Measurements from ENCODE around the gene H3-3A.

Gene H3-3A

GRCh38 chr1:226111098-226111882 is 48.8 kb downstream of the H3-3A start:
- TF ChIP-seq TAF1 (IDR thresholded peaks at IDR 0.05; ENCODE audit: borderline replicate concordance, insufficient read depth, low read length) (no peak), SIN3A (IDR thresholded peaks at IDR 0.05; ENCODE audit: borderline replicate concordance, insufficient read depth, low read length) (no peak), POLR2AphosphoS5 (IDR thresholded peaks at IDR 0.05; ENCODE audit: low read depth, low read length) (no peak), REST (IDR thresholded peaks at IDR 0.05; ENCODE audit: insufficient read depth in 1 of 2, low read depth in 2 of 2, low read length in 2 of 2) (no peak), FOXP2 (optimal IDR thresholded peaks at IDR 0.05; ENCODE audit: borderline replicate concordance, extremely low read depth, extremely low read length, insufficient read depth) (no peak)

GRCh38 chr1:226111883-226112261 is 49.4 kb downstream of the H3-3A start:
- TF ChIP-seq TAF1 (IDR thresholded peaks at IDR 0.05; ENCODE audit: borderline replicate concordance, insufficient read depth, low read length) = no peak
- no peak for TF ChIP-seq SIN3A (IDR thresholded peaks at IDR 0.05; ENCODE audit: borderline replicate concordance, insufficient read depth, low read length)
- no peak for TF ChIP-seq FOXP2 (optimal IDR thresholded peaks at IDR 0.05; ENCODE audit: borderline replicate concordance, extremely low read depth, extremely low read length, insufficient read depth)
- no peak for TF ChIP-seq REST (IDR thresholded peaks at IDR 0.05; ENCODE audit: insufficient read depth in 1 of 2, low read depth in 2 of 2, low read length in 2 of 2)

- TF ChIP-seq POLR2AphosphoS5 (IDR thresholded peaks at IDR 0.05; ENCODE audit: low read depth, low read length) (no peak), REST (IDR thresholded peaks at IDR 0.05; ENCODE audit: insufficient read depth in 1 of 2, low read depth in 2 of 2, low read length in 2 of 2) (no peak), TAF1 (IDR thresholded peaks at IDR 0.05; ENCODE audit: borderline replicate concordance, insufficient read depth, low read length) (no peak), FOXP2 (optimal IDR thresholded peaks at IDR 0.05; ENCODE audit: borderline replicate concordance, extremely low read depth, extremely low read length, insufficient read depth) (no peak), SIN3A (IDR thresholded peaks at IDR 0.05; ENCODE audit: borderline replicate concordance, insufficient read depth, low read length) (no peak)
Observed at GRCh38 chr1:226112626-226113025, 50.1 kb downstream of the H3-3A start.

GRCh38 chr1:226116673-226117072 is 54.2 kb downstream of the H3-3A start:
- TF ChIP-seq TAF1 (IDR thresholded peaks at IDR 0.05; ENCODE audit: borderline replicate concordance, insufficient read depth, low read length) = no peak
- TF ChIP-seq SIN3A (IDR thresholded peaks at IDR 0.05; ENCODE audit: borderline replicate concordance, insufficient read depth, low read length) = no peak
- no peak for TF ChIP-seq FOXP2 (optimal IDR thresholded peaks at IDR 0.05; ENCODE audit: borderline replicate concordance, extremely low read depth, extremely low read length, insufficient read depth)
- TF ChIP-seq REST (IDR thresholded peaks at IDR 0.05; ENCODE audit: insufficient read depth in 1 of 2, low read depth in 2 of 2, low read length in 2 of 2) = no peak
- TF ChIP-seq POLR2AphosphoS5 (IDR thresholded peaks at IDR 0.05; ENCODE audit: low read depth, low read length) = no peak

Data from PFSK-1 (cell line).